Measurements from ENCODE around the gene SH3GL1.

- no peak for TF ChIP-seq POLR2AphosphoS5 (IDR thresholded peaks at IDR 0.05)
- TF ChIP-seq POLR2A (IDR thresholded peaks at IDR 0.05), result no peak
- TF ChIP-seq CTCF (IDR thresholded peaks at IDR 0.05), result no peak
Measured at GRCh38 chr19:4366666-4367335, 33.5 kb downstream of the SH3GL1 start.

Data from gastroesophageal sphincter (tissue), 3 donors.